Measurements from ENCODE around the gene WNT7B.

GRCh38 chr22:45922661-45923060 is 54.3 kb downstream of the WNT7B start:
- TF ChIP-seq EZH2 (optimal IDR thresholded peaks at IDR 0.05; ENCODE audit: low read depth, low read length) (no peak), CTCF (IDR thresholded peaks at IDR 0.05; ENCODE audit: low read length) (no peak), EZH2phosphoT487 (IDR thresholded peaks at IDR 0.05; ENCODE audit: low read length) (no peak)

Data from MM.1S (cell line).